GM12872 (cell line): ENCODE measurements around the gene TMEM60.

Experiments
- TF ChIP-seq, protein P1 (sequence below): IDR thresholded peaks from 3 replicates; pipeline ENCODE4 v1.5.1; 2011; ENCODE audit warnings: low read depth, mild to moderate bottlenecking, low read length, moderate library complexity; ENCODE audit not compliant: insufficient read depth

The TMEM60 gene

DNA sequence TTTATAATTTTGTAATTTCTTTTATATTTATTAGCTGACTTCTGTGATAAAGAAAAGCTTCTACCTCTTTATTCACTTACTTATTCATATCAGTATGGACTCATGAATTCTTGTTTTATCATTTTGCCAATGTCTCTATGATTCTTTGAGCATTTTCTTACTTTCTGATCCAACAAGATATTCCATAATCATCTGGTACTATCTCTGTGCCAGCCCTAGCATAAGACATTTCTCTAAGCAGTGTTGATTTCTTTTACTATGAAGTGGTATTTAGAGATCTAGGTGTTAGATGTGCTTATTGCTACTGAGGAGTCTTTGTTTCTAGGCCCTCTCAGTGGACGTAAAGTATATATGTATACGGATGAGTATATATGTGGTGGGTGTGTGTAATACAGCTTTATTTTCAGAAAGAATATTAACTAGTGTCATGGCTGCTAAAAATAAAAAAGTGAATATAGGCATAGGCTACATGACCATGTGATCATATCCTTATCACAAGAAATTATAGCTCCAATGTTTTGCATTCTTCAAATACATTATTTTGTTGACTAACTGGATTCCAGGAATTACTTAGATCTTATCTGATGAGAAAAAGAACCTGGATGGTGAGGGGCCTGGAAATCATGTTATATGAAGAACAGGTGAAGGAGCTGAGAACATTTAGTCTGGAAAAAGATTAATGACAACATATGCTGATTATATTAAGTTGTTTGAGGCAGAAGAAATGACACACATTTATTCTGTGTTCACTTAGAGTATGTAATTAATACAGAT lies 13.5 kb upstream of the TMEM60 start:
- TF ChIP-seq, protein P1, sequence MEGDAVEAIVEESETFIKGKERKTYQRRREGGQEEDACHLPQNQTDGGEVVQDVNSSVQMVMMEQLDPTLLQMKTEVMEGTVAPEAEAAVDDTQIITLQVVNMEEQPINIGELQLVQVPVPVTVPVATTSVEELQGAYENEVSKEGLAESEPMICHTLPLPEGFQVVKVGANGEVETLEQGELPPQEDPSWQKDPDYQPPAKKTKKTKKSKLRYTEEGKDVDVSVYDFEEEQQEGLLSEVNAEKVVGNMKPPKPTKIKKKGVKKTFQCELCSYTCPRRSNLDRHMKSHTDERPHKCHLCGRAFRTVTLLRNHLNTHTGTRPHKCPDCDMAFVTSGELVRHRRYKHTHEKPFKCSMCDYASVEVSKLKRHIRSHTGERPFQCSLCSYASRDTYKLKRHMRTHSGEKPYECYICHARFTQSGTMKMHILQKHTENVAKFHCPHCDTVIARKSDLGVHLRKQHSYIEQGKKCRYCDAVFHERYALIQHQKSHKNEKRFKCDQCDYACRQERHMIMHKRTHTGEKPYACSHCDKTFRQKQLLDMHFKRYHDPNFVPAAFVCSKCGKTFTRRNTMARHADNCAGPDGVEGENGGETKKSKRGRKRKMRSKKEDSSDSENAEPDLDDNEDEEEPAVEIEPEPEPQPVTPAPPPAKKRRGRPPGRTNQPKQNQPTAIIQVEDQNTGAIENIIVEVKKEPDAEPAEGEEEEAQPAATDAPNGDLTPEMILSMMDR, result no peak

DNA sequence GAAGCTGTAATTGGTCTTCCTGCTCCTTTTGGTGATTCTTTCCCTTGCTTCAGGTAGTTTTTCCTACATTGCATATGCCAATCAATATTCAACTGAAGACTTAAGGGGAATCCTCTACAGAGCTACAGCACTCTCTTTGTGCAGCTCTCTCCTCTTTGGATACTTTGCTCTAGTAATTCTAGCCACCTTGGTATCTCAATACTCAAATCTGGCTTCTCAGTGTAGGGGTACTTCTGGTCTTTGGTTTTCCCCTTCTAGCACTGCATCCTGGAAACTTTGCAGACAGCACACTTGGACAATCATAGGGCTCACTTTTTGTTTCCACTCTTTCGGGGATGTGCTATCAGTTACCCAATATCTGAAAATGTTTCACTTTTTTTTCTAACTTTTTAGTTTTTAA lies 10.3 kb upstream of the TMEM60 start:
- TF ChIP-seq, protein P1, result no peak

DNA sequence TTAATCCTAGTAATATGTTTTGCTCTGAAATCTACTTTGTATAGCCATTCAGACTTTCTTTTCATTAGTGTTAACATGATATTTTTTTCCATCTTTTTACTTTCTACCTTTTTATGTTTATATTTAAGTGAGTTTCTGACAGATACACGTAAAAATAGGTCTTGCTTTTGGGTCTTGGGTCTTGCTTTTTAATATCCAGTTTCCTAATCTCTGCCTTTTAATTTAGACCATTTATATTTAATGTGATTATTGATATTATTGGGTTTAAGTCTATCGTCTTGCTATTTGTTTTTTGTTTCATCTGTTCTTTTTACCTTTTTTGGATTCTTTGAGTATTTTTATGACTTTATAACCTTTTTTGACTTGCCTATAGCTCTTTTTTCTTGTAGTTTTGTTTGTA lies 8.2 kb upstream of the TMEM60 start:
- TF ChIP-seq, protein P1, result no peak

DNA sequence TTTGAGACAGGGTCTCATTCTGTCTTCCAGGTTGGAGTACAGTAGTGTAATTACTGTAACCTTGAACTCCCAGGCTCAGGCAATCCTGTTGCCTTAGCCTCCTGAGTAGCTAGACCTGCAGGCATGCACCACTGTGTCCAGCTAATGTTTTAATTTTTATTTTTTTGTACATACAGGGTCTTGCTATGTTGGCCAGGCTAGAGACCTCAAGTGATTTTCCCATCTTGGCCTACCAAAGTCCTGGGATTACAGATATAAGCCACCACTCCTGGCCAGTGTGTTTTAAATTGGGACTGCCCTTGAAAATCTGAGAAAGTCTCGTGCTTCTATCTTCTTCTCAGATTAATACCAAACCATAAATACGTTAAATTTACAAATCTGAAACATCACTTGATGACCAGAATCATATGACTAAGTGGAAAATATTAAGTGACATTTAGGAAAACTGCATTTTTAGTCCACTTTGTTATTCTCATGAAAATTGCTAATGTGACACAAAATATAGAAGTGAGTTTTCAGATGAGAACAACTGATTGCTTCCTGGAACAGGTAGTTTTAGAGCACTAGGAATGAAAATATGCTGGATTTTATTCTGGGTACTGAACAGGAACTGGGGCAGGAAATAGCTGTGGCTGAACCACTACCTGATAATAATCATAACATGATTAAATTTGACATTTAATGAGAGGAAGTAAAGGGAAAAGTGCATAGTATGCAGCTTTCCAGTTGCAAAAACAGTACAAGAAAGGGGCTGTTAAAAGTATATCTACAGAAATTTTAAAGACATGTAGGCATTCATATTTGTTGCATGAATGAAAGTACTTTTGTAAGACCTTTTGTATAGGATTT lies 4.5 kb upstream of the TMEM60 start:
- TF ChIP-seq, protein P1, result no peak

DNA sequence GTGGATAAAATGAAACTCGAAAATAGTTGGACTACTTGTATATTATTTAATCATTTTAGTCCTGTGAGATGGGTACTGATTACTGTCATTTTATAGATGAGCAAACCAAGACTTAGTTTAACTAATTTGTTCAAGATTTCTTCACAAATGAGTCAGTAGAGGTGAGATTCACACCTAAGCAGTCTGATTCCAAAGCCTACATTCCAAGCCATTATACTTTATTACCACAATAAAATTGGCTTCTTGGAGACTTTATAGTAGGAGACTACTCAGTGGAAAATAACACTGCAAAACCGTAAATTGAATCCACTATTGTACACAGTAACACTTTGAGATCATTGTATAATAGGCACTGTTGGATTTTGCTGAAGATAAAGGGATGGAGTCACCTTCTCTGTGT lies 2.5 kb upstream of the TMEM60 start:
- TF ChIP-seq, protein P1, result no peak

DNA sequence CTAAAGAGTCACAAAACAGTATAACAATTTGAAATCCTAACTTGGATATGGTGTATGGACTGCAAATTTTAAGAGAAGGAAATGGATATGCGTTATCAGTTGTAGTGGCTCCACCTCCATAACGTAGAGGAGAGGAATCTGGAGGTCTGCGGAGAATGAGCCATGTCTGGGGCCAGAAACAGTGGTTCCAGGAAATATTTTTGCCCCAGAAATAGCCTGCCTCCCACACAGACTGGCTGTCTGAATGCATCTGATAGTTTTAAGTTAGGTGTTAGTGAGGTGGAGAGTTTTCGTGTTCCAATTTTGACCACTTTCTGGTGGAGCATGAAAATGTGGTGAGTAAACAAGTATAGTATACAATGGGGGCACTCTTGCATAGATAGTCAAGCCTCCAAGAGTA lies 1.9 kb upstream of the TMEM60 start:
- TF ChIP-seq, protein P1, result no peak

DNA sequence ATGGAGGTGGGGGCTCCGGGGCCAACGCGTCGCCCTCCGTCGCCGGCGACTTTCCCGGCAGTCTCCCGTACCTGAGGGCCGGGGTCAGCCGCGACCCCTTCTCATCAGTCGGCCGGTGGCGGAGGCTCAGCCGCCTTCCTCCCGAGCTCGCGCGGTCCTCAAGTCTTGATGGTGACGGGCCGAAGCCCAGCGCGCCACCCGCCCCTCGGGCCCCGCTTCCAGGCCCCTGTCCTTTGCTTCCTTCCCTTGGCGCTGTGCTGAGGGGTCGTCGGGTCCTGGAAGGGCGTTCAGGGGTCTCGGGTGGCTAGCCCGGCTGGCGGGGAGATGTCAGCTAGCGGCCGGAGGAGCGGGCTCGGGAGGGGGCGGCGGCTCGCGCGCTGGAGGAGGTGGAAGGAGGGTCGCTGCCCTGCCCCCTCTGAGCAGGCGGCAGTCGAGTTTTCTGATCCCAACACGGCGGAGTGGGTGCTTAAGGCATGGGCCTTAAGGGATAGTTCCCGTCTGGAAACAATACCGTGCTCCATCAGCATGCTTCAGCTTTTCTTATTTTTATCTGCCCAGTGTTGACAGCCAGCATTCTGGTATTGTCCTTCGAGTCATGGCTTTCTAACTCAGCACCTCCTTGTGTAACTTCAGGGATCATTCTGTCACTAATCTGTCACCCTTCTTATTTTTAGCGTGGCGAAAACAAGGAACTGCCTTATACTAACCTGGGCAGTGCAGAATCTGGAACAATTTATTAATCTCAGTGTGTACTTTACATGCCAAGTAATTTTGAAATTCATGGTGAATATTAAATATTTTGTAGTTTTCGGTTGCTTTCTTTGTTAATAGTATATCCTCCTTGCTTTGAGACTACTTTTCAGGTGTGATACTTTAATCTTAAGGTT lies 1.1 kb upstream of the TMEM60 start:
- TF ChIP-seq, protein P1, result no peak
